Epithelial cell of esophagus (primary cell): Measurements from ENCODE around the gene MYOM1.
"Not testable (repeated sequence)": the region's sequence is repeated elsewhere in the genome, so short reads cannot be mapped to it uniquely, and the experiment has no call there.

Experiments
- DNase-seq: peaks from one replicate; pipeline ENCODE4 v3.0.0; 2010; ENCODE audit warnings: low read depth
- H3K4me3 ChIP-seq: 2 replicates; pipeline ENCODE4 v1.5.1; 2011; ENCODE audit warnings: mild to moderate bottlenecking, low read length, control low read depth
- TF ChIP-seq, protein P1 (sequence below): IDR thresholded peaks from 2 replicates; pipeline ENCODE4 v1.5.1; 2011; ENCODE audit warnings: low read depth, mild to moderate bottlenecking, low read length, control low read depth, inconsistent platforms; ENCODE audit not compliant: insufficient read depth; ENCODE audit errors: missing control alignments

Gene MYOM1

DNA sequence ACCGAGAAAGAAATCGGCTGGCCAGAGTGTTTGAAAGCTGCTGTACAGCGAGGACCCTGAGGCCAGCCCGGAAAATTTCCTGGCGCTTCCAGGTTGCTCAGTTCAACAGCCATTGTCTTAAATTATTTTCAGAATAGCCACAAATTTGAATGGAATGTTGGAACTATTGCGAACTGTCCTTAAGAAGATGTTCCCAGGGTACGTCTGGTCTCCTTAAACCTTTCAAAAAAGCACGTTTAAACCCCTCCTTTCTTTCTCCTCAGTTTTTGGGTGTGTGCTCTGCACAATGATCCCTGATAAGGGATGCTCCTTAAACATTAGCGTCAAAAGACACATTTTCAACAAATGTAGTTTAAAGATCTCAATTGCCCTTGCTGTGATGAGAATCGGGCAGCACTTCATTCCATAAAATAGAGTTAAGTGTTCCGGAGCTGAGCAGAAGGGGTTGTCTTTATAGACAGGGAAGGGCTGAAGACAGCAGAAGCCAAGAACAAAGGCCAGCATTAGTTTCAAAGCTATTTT is 192.3 kb downstream of the MYOM1 start:
- TF ChIP-seq, protein P1, sequence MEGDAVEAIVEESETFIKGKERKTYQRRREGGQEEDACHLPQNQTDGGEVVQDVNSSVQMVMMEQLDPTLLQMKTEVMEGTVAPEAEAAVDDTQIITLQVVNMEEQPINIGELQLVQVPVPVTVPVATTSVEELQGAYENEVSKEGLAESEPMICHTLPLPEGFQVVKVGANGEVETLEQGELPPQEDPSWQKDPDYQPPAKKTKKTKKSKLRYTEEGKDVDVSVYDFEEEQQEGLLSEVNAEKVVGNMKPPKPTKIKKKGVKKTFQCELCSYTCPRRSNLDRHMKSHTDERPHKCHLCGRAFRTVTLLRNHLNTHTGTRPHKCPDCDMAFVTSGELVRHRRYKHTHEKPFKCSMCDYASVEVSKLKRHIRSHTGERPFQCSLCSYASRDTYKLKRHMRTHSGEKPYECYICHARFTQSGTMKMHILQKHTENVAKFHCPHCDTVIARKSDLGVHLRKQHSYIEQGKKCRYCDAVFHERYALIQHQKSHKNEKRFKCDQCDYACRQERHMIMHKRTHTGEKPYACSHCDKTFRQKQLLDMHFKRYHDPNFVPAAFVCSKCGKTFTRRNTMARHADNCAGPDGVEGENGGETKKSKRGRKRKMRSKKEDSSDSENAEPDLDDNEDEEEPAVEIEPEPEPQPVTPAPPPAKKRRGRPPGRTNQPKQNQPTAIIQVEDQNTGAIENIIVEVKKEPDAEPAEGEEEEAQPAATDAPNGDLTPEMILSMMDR: no peak
- H3K4me3 ChIP-seq: no peak overlapping the region
- DNase-seq: no peak

DNA sequence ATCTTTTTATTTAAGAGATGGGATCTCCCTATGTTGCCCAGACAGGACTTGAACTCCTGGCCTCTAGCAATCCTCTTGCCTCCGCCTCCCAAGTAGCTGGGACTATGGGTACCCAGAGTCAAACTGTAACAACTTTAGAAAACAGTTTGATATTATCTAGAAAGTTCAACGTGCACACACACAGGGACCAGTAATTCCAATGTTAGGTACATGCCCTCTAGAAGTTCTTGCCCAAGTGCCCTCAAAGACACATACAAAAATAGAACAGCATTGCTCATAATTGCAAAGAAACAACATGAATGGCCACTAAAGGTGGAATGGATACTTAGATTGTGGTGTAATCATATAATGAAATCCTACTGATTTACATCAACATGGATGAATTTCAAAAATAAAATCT is 194.2 kb downstream of the MYOM1 start:
- no peak for DNase-seq
- TF ChIP-seq, protein P1: no peak
- no peak overlapping the region for H3K4me3 ChIP-seq

- not testable (repeated sequence) for DNase-seq, H3K4me3 ChIP-seq
Measured at GRCh38 chr18:3023603-3024002, 196.2 kb downstream of the MYOM1 start.
